Measurements from ENCODE around the gene NBPF11. TPM values are rescaled to one million over a fixed set of nuclear protein-coding genes. Genes with fewer than 3 reads are reported as not detected.

NBPF11 gene, protein sequence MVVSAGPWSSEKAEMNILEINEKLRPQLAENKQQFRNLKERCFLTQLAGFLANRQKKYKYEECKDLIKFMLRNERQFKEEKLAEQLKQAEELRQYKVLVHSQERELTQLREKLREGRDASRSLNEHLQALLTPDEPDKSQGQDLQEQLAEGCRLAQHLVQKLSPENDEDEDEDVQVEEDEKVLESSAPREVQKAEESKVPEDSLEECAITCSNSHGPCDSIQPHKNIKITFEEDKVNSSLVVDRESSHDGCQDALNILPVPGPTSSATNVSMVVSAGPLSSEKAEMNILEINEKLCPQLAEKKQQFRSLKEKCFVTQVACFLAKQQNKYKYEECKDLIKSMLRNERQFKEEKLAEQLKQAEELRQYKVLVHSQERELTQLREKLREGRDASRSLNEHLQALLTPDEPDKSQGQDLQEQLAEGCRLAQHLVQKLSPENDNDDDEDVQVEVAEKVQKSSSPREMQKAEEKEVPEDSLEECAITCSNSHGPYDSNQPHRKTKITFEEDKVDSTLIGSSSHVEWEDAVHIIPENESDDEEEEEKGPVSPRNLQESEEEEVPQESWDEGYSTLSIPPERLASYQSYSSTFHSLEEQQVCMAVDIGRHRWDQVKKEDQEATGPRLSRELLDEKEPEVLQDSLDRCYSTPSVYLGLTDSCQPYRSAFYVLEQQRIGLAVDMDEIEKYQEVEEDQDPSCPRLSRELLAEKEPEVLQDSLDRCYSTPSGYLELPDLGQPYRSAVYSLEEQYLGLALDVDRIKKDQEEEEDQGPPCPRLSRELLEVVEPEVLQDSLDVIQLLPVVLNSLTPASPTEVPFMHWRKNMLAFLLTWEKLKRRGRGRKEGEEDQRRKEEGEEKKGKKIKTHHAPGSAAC
- 5.5 and 7.0 TPM in 2 replicates for total RNA-seq

GRCh38 chr1:148151911-148152656 is at the start of gene NBPF11:
NBPF11 (minus strand) TSS chr1:148152281; CDS start chr1:148127003, 25,278 bp downstream.

Other genes starting within 250 kb of the NBPF11 start
- not detected in 2 replicates for gene GJA8, start 249.5 kb downstream of the NBPF11 start, total RNA-seq
- 23.4 and 25.5 TPM in 2 replicates for gene GPR89B, start 223.9 kb downstream of the NBPF11 start, total RNA-seq